Right renal pelvis (tissue), 4 donors: Measurements from ENCODE around the gene GUCY2F. TPM values are rescaled to one million over a fixed set of nuclear protein-coding genes. Genes with fewer than 3 reads are reported as not detected.
A peak's percentile ranks its signal among the peaks of the same experiment; 100 is the strongest.

Experiments used
- DNase-seq, 4 donors: peaks; one replicate each; pipeline ENCODE4 v3.0.0-alpha.2; 2013; ENCODE audit warnings: low read depth in 4 of 4, low spot score in 3 of 4, missing footprints in 1 of 4
- polyA plus RNA-seq, 4 donors: library from polyadenylated mRNA; unstranded; fragments of 120-200 nt; gene quantifications; one replicate each; pipeline ENCODE4 v1.2.1, GENCODE V29; 2013; ENCODE audit not compliant: insufficient read length in 4 of 4

The GUCY2F gene
- polyA plus RNA-seq, 4 donors = 0.04 to 0.06 TPM; not detected in 2

DNA sequence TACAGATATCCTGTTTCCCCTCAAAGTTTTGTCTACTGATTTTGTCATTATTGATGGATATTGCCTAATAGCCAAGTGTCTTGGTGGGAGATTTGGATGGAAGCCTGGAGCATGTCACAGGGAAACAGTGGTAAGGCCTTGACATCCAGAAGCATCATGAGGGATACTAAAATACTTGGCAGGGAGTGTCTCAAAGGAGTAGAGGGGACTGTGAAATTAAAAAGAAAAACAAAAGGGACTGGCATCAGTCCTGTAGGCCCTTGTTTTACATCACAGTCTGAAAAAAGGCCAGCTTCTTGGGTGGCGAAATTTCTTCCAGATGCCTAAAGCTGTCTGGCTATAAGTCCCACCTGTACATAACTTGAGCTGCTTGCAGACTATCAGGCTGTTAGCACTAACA, 83.8 kb downstream of the GUCY2F start:
- no peak for DNase-seq

DNA sequence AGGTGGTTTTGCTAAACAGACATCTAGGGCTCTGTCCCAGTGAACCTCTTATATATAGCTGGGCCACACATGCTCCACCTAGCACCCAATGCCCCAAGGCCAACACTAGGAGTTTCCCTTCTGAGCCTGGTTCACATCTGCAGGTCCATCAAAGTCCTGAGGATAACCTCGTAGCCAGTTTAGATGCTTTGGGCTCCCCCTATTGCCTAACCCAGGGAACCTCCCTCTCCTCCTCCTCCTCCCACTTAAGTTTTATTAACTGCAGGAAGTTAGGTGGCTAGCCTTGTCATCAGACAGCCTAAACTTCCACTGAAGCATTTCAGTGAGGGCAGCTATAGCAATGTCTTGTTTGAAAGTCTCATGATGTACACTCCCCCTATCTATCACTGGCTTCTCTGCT, 88.0 kb downstream of the GUCY2F start:
- DNase-seq = no peak

DNA sequence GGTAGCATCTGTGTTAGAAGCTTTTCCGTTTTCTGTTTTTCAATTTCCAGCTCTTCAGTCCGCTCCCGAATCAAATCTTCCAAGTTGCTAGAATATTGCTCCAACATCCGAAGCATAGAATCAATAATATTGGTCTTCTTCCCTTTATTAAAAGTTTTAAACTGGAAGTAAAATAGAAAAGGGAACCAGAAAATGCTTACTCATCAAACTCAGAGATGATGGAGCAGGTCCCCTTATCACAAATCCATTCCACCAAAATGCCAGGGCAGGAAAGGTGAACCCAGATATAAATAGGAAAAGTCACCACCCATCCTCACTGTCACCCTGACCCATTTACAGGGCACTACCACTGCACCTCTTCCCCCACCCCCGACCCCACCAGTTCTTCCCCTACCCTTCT, 89.0 kb downstream of the GUCY2F start:
- no peak for DNase-seq

DNA sequence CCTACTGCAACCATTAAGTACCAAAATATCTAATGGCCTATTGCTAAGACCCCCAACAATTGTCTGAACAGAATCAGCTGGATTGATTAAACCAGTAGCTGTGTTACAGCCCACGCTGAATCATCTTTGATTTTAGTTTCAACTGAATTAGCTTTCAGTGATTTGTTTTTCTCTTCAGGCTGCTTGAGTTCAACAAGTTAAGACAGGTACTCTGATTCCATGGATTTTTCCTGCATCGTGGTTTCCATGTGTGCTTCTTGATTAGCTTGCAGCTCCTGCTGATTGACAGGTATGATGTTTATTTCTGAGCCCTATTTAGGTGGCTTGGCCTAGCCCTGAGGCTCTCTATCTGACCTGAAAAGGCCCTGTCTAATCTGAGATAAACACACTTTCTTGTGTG, 91.3 kb downstream of the GUCY2F start:
- no peak for DNase-seq

DNA sequence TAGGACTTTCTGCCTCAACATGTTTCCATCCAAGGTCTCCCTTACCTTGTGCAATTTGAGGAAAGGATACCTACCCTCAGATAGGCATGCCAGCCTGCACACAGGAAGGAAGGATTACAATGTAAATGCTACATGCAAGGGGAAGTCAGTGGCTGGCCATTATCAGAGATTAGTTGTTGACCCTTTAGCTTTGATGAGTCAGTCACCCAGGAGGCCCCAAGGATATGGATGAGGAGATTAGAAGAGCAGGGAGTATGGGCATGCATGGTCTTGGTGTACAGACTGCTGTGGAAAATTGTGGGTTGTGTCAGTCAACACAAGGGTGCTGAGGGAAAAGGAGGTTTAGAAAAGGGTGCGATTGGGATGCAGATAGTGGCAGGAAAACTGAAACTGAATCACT, 92.0 kb downstream of the GUCY2F start:
- DNase-seq = no peak

DNA sequence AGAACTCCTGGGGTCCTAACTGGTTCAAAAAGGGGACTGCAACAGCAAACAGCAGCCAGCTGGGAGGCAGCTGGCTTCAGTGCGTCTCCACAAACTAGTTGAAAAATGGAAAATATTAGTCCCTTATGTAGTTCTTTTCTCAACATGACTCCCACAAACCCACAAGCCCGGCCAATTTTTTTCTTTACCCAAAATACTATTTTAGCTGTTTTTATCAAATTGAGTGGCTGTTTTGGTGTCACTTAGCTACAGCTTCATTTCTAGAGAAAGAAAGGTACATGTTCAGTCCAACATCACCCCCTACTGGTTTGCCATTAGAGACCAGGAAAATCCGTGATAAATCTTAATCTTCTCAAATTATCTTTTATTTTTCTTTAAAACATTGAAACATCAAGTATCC, 97.2 kb downstream of the GUCY2F start:
- peak in 1 of 4 donors; percentile 35 for DNase-seq

DNA sequence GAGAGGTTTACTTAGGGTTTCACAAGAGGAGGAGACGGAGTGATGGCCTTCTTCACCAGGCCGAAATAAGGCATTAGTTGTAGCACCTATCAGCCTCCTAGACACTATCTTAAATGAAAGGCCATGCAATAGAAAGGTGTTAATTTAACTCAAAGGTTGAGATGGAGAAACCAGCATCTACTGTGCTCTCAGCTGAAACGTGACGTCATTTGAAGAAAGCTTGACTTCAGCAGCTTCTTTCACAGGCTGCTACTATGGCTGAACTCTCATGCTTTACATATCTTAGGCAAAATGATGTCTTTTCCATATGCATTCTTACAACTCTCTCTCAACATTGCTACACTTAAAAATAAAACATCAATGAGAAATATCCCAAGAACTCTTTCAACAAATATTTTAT, 99.6 kb downstream of the GUCY2F start:
- DNase-seq = no peak

DNA sequence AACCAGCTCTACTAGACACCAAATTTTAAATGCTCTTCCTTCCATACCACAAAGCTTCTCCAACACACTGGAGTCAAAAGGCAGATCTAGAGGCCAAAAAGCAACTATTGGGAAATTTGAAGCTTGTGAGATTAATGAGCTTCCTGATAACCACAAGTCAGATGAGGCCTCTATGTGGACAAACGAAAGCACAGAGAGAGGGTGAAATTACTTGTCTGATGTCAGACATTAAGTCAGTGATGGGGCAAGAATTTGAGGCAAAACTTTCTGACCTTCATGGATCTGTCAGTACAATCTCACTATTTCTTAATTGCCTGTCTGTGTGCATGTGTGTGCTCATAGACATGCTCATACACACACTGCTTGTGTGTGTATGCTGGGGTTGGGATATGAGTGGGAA, 103.6 kb downstream of the GUCY2F start:
- DNase-seq = no peak

DNA sequence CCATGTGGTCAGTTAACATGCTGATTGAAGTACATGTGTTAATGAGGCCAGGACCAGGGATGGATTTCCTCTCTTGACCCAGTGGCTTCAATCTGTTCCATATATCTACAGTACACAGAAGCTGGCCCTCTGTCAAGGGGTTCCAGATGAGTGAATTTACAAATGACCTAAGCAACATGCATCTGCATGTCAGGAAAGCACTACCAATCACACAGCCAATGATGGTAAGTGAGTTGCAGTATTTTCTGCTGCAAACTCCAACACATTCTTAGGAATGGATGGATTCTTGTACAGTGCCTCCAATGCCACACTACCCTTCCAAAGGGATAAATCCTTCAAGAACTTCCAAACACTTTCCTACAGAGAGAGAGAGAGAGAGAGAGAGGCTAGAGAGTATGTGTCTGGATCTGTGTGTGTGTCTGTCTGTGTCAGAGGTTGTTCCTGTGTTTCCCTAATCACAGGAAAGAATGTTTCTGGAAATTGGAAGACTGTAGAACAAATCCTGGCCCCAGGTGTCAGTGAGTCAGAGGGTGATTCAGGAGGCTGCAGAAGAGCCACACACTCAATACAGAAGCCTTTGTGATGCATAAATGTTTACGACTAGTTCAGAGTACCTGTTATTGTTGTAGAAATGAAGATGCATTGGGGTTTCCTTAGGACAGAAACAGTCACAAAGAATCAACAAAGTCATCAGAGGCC, 107.5 kb downstream of the GUCY2F start:
- no peak for DNase-seq

DNA sequence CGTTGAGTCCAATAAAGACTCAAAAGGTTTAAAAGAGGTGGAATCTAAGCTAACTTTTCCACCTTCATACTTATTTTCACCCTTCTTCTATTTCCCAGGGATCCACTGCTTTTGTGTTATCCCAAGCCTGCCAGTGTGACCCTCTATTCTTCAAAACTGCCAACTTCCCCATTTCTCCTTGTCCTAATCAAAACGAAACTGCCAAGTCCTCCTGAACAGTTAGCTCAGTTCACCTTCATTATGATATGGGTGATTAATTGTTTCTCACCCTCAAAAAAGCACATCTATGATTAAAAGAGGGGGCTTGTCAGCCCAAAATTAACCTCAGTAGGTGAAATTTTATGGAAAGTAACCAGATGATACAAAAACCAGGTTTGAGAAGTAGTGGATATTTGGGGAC, 108.4 kb downstream of the GUCY2F start:
- DNase-seq = no peak

DNA sequence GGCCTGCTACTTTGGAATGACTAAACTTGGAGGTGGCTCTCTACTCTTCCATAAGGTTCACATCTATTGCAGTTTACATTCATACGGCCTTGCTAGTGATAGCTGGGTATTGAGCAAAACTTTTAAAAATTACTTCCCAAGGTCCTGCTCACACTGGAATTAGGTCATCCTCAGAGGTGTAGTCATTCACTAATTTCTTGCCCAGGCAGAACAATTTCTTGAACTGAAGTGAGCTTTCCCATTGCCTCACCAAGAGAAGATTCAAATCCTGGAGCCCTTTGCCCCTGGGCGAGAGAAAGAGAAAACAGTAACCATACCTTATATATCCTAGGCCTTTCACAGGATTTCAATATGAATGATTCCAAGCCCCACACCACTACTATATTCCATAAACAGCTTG, 109.2 kb downstream of the GUCY2F start:
- no peak for DNase-seq

DNA sequence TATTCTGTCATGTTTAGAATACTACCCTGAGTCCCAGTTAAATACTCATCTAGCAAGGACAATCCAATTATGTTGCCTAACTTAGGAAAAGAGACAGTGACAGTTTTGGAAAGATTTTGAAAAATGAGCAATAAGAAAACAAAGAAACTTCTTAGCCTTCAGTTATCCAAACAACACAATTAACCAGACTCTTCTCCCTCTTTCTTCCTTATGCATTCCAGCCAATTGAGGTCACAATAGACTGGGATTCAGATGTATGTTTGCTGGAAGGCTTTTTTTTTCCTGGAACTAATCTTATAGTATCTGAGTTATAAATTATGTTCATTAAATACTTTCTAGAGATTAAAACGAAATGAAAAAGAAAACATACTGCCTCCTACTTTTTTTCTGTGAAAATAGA, 109.6 kb downstream of the GUCY2F start:
- DNase-seq = no peak

DNA sequence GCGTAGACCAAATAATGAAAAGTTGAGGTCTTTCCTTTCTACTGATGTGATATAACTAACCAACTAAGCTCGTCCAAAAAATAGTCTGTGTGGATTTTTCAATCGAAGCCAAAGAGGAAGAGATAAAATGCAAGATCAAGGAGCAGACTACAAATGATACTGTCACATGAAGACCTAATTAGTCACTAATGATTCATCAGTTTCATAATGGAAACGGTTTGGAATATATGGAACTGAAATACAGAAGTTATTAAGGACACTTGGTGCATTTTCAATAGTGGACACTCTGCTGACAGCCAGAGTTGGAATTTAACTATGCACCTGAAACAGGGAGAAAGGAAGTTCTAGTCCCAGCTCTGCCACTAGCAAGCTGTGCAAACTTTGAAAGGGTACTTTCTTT, 119.8 kb downstream of the GUCY2F start:
- no peak for DNase-seq

DNA sequence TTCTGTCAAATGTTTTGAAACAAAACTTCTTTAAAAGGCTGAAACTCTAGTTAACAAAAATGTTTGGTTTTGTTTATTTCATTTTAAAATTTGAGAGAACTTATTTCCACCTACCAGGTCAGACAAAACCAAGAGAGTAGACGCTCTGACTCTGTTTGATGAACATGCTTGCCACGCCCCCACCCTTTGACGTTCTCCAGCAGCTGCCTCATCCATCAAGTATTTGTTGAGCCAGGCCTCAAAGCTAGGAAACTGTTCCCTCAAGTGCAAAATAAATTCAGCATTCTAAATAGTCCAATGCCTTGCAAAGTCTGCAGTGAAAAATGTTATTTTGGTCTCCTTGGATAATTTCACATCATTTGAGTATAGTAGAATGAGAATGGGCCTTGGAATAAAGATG, 121.6 kb downstream of the GUCY2F start:
- no peak for DNase-seq

DNA sequence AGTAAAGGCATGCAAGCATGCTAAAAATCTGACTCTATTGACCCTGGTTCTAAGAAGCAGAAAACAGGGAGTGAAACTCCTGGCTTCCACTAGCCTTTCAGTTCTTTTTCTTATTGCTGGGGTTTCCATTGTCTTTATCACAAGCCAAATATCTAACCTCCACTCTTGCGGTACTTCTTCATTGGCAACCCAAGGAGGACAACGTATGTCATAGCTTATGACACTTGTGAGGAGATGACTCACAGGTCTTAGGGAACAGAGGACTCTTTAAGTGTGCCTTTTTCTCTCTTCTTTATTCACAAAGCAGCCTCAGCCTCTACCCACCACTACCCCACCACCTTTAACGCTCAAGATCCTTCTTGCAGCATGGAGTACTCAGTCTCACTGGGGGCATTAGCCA, 124.2 kb downstream of the GUCY2F start:
- no peak for DNase-seq

DNA sequence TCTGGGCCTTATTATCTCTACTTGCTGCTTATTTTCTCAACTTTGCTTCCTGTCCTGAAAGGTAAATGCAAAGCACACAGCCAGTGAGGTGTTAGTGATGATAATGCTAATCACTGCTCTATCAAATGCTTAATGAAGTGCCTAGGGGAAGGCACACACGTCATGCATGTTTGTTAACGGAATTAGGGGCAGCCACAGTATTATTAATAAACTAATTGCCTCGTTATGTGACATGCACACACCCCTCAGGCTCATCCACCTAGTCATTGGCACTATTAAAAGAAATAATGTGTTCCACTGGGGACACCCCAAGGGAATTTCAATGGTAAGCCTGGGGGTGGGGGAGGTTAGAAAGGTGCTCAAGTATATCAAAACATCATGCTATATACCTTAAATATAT, 125.2 kb downstream of the GUCY2F start:
- no peak for DNase-seq

DNA sequence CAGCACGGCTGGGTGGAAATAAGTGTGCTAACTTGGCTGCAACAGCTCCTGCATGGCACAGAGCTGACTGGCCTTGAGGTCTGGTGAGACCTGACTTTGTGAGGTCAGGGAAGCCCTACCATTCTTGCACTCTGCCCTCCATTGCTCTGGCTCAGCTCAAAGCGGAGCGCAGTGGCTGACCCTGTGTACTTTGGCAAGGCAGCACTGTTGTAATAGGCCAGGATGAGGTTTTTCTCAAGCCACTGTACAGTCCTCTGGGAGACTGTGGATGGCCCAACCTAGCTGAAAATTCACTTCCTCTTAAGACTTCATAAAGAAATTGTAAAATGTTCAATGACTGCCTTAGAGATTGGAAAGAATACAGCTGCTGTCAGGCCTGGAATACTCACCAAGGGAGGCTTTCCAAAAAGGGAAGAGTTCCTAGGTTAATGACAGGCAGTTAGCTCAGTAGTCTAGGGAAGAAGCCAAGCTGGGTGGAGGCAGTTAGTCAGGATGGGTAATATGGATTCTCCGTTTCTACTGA, 129.8 kb downstream of the GUCY2F start:
- no peak for DNase-seq

DNA sequence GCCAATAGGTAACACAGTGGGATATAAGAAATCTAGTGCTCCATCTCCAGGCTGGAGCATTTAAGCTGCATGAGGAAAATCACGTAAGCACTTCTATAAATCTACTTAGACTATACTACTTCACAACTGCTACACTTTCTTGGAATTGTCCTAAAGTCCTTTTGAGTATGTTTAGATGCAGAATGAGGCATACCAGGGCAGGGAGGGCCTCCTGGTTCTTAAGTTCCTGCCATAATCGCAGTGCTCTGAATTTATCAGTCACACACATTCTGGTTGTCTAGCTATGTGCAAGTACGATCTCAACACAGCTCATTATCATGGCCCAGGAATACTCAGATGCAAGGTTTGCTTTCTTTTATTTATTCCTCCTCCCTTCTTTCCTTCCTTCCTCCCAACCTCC, 130.3 kb downstream of the GUCY2F start:
- DNase-seq = no peak

DNA sequence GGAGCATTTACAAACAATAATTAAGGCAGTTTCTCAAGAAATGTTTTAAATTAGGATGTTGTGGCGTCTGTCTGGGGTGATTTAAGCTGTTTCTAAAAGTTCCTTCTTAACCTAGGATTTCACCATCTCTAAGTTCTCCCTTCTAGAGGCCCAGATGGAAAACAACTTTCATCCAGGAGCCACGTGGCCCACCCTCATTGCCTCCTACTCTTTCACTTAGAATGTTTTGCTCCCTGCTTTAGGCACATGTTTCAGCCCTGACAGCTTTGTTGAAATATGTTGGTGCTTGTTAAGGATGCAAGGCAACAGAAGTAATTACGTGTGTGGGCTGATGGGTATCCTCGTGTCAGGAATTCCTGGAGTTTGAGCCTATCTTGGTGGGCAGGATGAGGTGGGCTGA, 131.3 kb downstream of the GUCY2F start:
- DNase-seq = no peak

DNA sequence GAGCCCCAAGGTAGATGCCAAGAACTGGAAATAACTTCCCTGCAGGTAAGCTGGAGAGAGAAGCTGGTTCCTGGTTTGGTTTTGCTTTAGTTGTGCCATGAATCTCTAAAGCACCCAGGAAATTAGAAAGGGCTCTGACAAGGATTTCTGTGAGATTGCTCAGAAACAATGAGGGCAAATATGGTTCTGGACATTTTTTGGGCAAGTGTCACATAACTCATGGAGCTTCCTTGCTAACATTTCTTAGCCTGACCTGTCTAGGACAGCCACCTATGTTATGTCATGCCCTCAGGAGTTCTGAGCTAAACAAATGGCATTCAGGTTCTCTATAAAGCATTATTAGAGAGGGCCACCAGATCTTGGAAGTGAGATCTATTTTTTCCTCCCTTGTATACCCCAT, 131.8 kb downstream of the GUCY2F start:
- no peak for DNase-seq

DNA sequence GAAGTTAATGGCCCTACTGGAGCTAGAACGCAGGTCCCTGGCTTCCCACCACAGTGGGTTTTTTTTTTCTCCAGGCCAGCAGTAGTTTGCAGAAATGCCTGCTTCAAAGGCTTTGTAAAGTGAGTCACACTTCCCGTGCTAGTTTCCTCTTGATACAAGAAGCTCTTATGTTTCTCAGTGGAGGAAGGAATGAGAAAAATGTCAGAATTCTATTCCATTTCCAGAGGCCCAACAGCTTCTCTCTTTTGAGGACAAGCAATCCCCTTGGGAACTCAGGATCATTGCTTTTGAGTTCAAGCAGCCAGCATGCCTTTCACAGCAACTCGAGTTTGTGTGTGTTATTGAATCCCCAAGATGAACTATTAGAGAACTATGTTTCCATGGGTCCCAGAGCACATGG, 134.3 kb downstream of the GUCY2F start:
- DNase-seq = no peak

DNA sequence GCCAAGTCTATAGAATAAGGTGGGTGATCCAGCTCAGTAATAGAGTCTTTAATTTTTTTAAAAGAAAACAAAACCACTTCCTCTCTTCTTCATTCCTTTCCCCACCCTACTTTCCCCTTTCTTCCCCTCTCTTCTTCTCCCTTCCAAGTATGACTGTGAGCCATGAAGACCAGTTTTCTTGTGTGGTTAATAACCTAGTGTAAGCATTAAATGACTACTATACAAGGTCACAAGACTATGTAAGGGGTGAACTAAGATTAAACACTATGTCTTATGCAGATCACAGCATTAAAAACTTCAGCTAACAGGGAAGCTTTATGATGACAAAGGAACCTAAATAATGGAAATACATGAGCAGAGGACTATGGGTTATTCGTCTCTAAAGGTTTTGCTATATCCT, 135.4 kb downstream of the GUCY2F start:
- DNase-seq = no peak

DNA sequence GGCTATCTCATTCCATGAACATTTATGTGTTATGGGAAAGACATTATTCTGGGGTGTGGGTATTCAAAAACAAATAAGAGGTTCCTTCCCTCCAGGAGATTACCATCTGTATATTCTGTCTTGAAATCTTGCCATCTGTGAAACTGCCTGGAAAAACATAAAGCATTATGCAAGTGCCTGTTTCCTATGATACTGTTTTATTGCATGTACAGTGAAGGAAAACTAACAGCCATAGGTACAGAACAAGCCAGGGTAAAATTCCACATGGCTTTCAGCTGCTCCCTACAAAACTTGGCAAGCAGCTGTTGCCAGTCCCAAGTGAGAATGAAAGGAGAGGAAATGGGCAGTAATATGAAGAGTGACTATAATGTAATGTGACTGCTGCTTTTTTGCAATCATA, 136.0 kb downstream of the GUCY2F start:
- no peak for DNase-seq
